SK-N-SH treated with all-trans-retinoic acid at 6 μM for 48 hours (cell line): ENCODE measurements around the gene SCFD2.

Source experiments
- ATAC-seq: fragments of 200-7000 bp; cut with Tn5 transposase; 3 replicates; pipeline ENCODE4 v1.9.1; 2020; ENCODE audit warnings: mild to moderate bottlenecking, moderate library complexity
- ARNTL ChIP-seq: fragments of 450-650 bp; formaldehyde crosslinking; IDR thresholded peaks from 2 replicates; pipeline ENCODE4 v1.5.0; 2020; ENCODE audit warnings: low read depth, mild to moderate bottlenecking, moderate library complexity, borderline replicate concordance
- BACH2 ChIP-seq: fragments of 250-450 bp; sonication (Bioruptor Pico); IDR thresholded peaks from 2 replicates; pipeline ENCODE4 v1.9.0; 2021; ENCODE audit warnings: mild to moderate bottlenecking, borderline replicate concordance
- CSDC2 ChIP-seq: fragments of 250-450 bp; sonication (Bioruptor Pico); IDR thresholded peaks from 2 replicates; pipeline ENCODE4 v1.5.0; 2020; ENCODE audit warnings: mild to moderate bottlenecking, moderate library complexity
- CSRNP3 ChIP-seq: fragments of 250-450 bp; sonication (Bioruptor Pico); IDR thresholded peaks from 2 replicates; pipeline ENCODE4 v1.5.1; 2021; ENCODE audit warnings: mild to moderate bottlenecking, moderate library complexity
- ESRRG ChIP-seq: fragments of 250-450 bp; sonication (Bioruptor Pico); IDR thresholded peaks from 2 replicates; pipeline ENCODE4 v1.6.1; 2021; ENCODE audit warnings: mild to moderate bottlenecking
- GLIS3 ChIP-seq: fragments of 250-450 bp; sonication (Bioruptor Pico); IDR thresholded peaks from 2 replicates; pipeline ENCODE4 v1.5.0; 2020; ENCODE audit warnings: mild to moderate bottlenecking, moderate library complexity
- ISL1 ChIP-seq: fragments of 250-450 bp; sonication (Bioruptor Pico); IDR thresholded peaks from 2 replicates; pipeline ENCODE4 v2.1.2; 2022; ENCODE audit warnings: mild to moderate bottlenecking, moderate library complexity
- OSR1 ChIP-seq: fragments of 250-450 bp; sonication (Bioruptor Pico); IDR thresholded peaks from 2 replicates; pipeline ENCODE4 v1.8.0; 2022; ENCODE audit warnings: moderate library complexity, mild to moderate bottlenecking, inconsistent platforms
- POU6F1 ChIP-seq: fragments of 250-450 bp; sonication (Bioruptor Pico); IDR thresholded peaks from 2 replicates; pipeline ENCODE4 v1.8.0; 2021; ENCODE audit warnings: low read depth, mild to moderate bottlenecking, moderate library complexity, borderline replicate concordance
- PPARA ChIP-seq: fragments of 250-450 bp; sonication (Bioruptor Pico); IDR thresholded peaks from 2 replicates; pipeline ENCODE4 v1.5.0; 2020; ENCODE audit warnings: mild to moderate bottlenecking, borderline replicate concordance
- RARB ChIP-seq: fragments of 250-450 bp; sonication (Bioruptor Pico); IDR thresholded peaks from 2 replicates; pipeline ENCODE4 v1.8.0; 2021; ENCODE audit warnings: mild to moderate bottlenecking, moderate library complexity
- SNAI2 ChIP-seq: fragments of 250-450 bp; sonication (Bioruptor Pico); IDR thresholded peaks from 2 replicates; pipeline ENCODE4 v1.5.0; 2020; ENCODE audit warnings: mild to moderate bottlenecking, moderate library complexity
- TCF4 ChIP-seq: fragments of 250-450 bp; sonication (Bioruptor Pico); IDR thresholded peaks from 2 replicates; pipeline ENCODE4 v1.8.0; 2021; ENCODE audit warnings: mild to moderate bottlenecking, moderate library complexity, borderline replicate concordance
- TOX ChIP-seq: fragments of 250-450 bp; sonication (Bioruptor Pico); IDR thresholded peaks from 2 replicates; pipeline ENCODE4 v1.8.0; 2021; ENCODE audit warnings: mild to moderate bottlenecking, moderate library complexity, borderline replicate concordance
- TSHZ2 ChIP-seq: fragments of 250-450 bp; sonication (Bioruptor Pico); IDR thresholded peaks from 2 replicates; pipeline ENCODE4 v1.5.0; 2020; ENCODE audit warnings: mild to moderate bottlenecking, moderate library complexity
- ZC3H10 ChIP-seq: fragments of 250-450 bp; sonication (Bioruptor Pico); IDR thresholded peaks from 2 replicates; pipeline ENCODE4 v1.5.1; 2021; ENCODE audit warnings: mild to moderate bottlenecking, moderate library complexity
- ZFP3 ChIP-seq: fragments of 250-450 bp; sonication (Bioruptor Pico); IDR thresholded peaks from 2 replicates; pipeline ENCODE4 v1.5.0; 2020; ENCODE audit warnings: mild to moderate bottlenecking, moderate library complexity
- ZFP30 ChIP-seq: fragments of 450-650 bp; formaldehyde crosslinking; IDR thresholded peaks from 2 replicates; pipeline ENCODE4 v1.5.0; 2022; ENCODE audit warnings: mild to moderate bottlenecking, moderate library complexity
- ZNF565 ChIP-seq: fragments of 450-650 bp; formaldehyde crosslinking; conservative IDR thresholded peaks from 2 replicates; pipeline ENCODE4 v1.5.0; 2020; ENCODE audit warnings: low read depth, mild to moderate bottlenecking, moderate library complexity
- ZNF8 ChIP-seq: fragments of 450-650 bp; formaldehyde crosslinking; IDR thresholded peaks from 2 replicates; pipeline ENCODE4 v1.5.0; 2020; ENCODE audit warnings: mild to moderate bottlenecking, moderate library complexity
- TF ChIP-seq, protein P1 (sequence below): fragments of 250-450 bp; sonication (Bioruptor Pico); IDR thresholded peaks from 2 replicates; pipeline ENCODE4 v1.5.1; 2020; ENCODE audit warnings: low read depth, mild to moderate bottlenecking, moderate library complexity
- TF ChIP-seq, protein P2 (sequence below): fragments of 250-450 bp; sonication (Bioruptor Pico); IDR thresholded peaks from 2 replicates; pipeline ENCODE4 v1.8.0; 2020; ENCODE audit warnings: mild to moderate bottlenecking, moderate library complexity, borderline replicate concordance

The SCFD2 gene

GRCh38 chr4:52935317-52935716 is 430.5 kb downstream of the SCFD2 start:
- ATAC-seq: no peak
- TF ChIP-seq TOX: no peak
- TF ChIP-seq, protein P1, sequence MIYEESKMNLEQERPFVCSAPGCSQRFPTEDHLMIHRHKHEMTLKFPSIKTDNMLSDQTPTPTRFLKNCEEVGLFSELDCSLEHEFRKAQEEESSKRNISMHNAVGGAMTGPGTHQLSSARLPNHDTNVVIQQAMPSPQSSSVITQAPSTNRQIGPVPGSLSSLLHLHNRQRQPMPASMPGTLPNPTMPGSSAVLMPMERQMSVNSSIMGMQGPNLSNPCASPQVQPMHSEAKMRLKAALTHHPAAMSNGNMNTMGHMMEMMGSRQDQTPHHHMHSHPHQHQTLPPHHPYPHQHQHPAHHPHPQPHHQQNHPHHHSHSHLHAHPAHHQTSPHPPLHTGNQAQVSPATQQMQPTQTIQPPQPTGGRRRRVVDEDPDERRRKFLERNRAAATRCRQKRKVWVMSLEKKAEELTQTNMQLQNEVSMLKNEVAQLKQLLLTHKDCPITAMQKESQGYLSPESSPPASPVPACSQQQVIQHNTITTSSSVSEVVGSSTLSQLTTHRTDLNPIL (CRISPR knock-in tag): no peak
- no peak for TF ChIP-seq ZFP3 (CRISPR knock-in tag)
- TF ChIP-seq CSRNP3 (CRISPR knock-in tag): no peak

- TF ChIP-seq BACH2: no peak
- TF ChIP-seq ZC3H10 (CRISPR knock-in tag): no peak
- no peak for TF ChIP-seq TOX
- no peak for TF ChIP-seq TSHZ2 (CRISPR knock-in tag)
- no peak for TF ChIP-seq ESRRG (CRISPR knock-in tag)
- no peak for TF ChIP-seq ARNTL
- TF ChIP-seq CSRNP3 (CRISPR knock-in tag): no peak
- no peak for TF ChIP-seq ZNF8 (CRISPR knock-in tag)
- TF ChIP-seq ISL1 (CRISPR knock-in tag): no peak
- TF ChIP-seq, protein P1 (CRISPR knock-in tag): no peak
- no peak for TF ChIP-seq TCF4 (CRISPR knock-in tag)
- no peak for TF ChIP-seq ZFP3 (CRISPR knock-in tag)
- no peak for TF ChIP-seq SNAI2 (CRISPR knock-in tag)
- no peak for TF ChIP-seq RARB (CRISPR knock-in tag)
- no peak for TF ChIP-seq ZNF565 (CRISPR knock-in tag)
- TF ChIP-seq CSDC2 (CRISPR knock-in tag): no peak
- TF ChIP-seq, protein P2, sequence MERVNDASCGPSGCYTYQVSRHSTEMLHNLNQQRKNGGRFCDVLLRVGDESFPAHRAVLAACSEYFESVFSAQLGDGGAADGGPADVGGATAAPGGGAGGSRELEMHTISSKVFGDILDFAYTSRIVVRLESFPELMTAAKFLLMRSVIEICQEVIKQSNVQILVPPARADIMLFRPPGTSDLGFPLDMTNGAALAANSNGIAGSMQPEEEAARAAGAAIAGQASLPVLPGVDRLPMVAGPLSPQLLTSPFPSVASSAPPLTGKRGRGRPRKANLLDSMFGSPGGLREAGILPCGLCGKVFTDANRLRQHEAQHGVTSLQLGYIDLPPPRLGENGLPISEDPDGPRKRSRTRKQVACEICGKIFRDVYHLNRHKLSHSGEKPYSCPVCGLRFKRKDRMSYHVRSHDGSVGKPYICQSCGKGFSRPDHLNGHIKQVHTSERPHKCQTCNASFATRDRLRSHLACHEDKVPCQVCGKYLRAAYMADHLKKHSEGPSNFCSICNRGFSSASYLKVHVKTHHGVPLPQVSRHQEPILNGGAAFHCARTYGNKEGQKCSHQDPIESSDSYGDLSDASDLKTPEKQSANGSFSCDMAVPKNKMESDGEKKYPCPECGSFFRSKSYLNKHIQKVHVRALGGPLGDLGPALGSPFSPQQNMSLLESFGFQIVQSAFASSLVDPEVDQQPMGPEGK: no peak
- TF ChIP-seq OSR1 (CRISPR knock-in tag): no peak
- no peak for TF ChIP-seq PPARA (CRISPR knock-in tag)
- no peak for ATAC-seq
Observed at GRCh38 chr4:52933738-52934137, 432.1 kb downstream of the SCFD2 start.

- TF ChIP-seq ZFP30 (CRISPR knock-in tag): no peak
- no peak for TF ChIP-seq POU6F1 (CRISPR knock-in tag)
- TF ChIP-seq SNAI2 (CRISPR knock-in tag): no peak
- TF ChIP-seq ISL1 (CRISPR knock-in tag): no peak
- TF ChIP-seq OSR1 (CRISPR knock-in tag): no peak
- no peak for TF ChIP-seq GLIS3 (CRISPR knock-in tag)
- TF ChIP-seq CSDC2 (CRISPR knock-in tag): no peak
- TF ChIP-seq, protein P1 (CRISPR knock-in tag): no peak
- no peak for TF ChIP-seq ESRRG (CRISPR knock-in tag)
- TF ChIP-seq BACH2: no peak
- no peak for TF ChIP-seq ZC3H10 (CRISPR knock-in tag)
- TF ChIP-seq ZNF8 (CRISPR knock-in tag): no peak
- TF ChIP-seq ARNTL: no peak
- ATAC-seq: no peak
Observed at GRCh38 chr4:52932591-52933470, 433.0 kb downstream of the SCFD2 start.
